H1 (cell line): Measurements from ENCODE around the gene COPS7A. TPM values are rescaled to one million over a fixed set of nuclear protein-coding genes. Genes with fewer than 3 reads are reported as not detected.
A peak's percentile ranks its signal among the peaks of the same experiment; 100 is the strongest.

Experiments
- CTCF ChIA-PET: fragments of 300-600 bp; sonication (Branson Sonifier 250); formaldehyde crosslinking; loops from one replicate; lab custom pipeline; 2021; ENCODE audit not compliant: partially characterized antibody; lab: Charles Lee
- POLR2A ChIA-PET: fragments of 300-600 bp; sonication (Branson Sonifier 250); formaldehyde crosslinking; loops from one replicate; lab custom pipeline; 2021; ENCODE audit warnings: inconsistent platforms; ENCODE audit not compliant: partially characterized antibody; lab: Charles Lee
- DNase-seq, 2 experiments: peaks; one replicate each; pipeline versions ENCODE4 v3.0.0 to v3.0.0-alpha.2; 2010 to 2022; ENCODE audit warnings: low spot score in 2 of 2, low read depth in 1 of 2, mixed read lengths in 1 of 2
- FAIRE-seq: peaks from 2 replicates; lab custom pipeline; 2011; peaks lifted over from hg19 to GRCh38; lab: Jason Lieb, UNC
- H2AFZ ChIP-seq: 2 replicates; pipeline ENCODE4 v1.8.1; 2012; ENCODE audit warnings: low read length, inconsistent platforms
- H2AK5ac ChIP-seq: 2 replicates; pipeline ENCODE4 v1.6.1; 2013; ENCODE audit warnings: low read depth, low read length
- H2BK120ac ChIP-seq: replicated peaks from 2 replicates; pipeline ENCODE3; 2013; ENCODE audit warnings: low read depth, low read length, inconsistent platforms
- H2BK12ac ChIP-seq: 2 replicates; pipeline ENCODE4 v1.6.1; 2013; ENCODE audit warnings: low read depth, low read length
- H2BK15ac ChIP-seq: 2 replicates; pipeline ENCODE4 v1.6.1; 2013; ENCODE audit warnings: low read length
- H2BK20ac ChIP-seq: 2 replicates; pipeline ENCODE4 v1.6.1; 2013; ENCODE audit warnings: low read length
- H2BK5ac ChIP-seq: 2 replicates; pipeline ENCODE4 v1.6.1; 2013; ENCODE audit warnings: low read depth, low read length
- H3K14ac ChIP-seq: 2 replicates; pipeline ENCODE4 v1.6.1; 2013; ENCODE audit warnings: inconsistent platforms; ENCODE audit not compliant: insufficient read length
- H3K18ac ChIP-seq: 2 replicates; pipeline ENCODE4 v1.6.1; 2013; ENCODE audit warnings: low read length; ENCODE audit errors: extremely low read depth
- H3K23ac ChIP-seq: 2 replicates; pipeline ENCODE4 v1.6.1; 2013; ENCODE audit warnings: inconsistent platforms; ENCODE audit not compliant: insufficient read length
- H3K23me2 ChIP-seq: 2 replicates; pipeline ENCODE4 v1.6.1; 2013; ENCODE audit warnings: low read depth, low read length
- H3K27ac ChIP-seq: 2 replicates; pipeline ENCODE4 v1.6.1; 2011; ENCODE audit warnings: low read depth, low read length, inconsistent platforms
- H3K27me3 ChIP-seq, 4 experiments: replicated peaks in 1 of 4; 1 replicate in 1 of 4; 2 replicates in 3 of 4; pipeline versions ENCODE4 v1.6.1 to v1.8.1; 2011 to 2013; ENCODE audit warnings: low read length in 3 of 4, mild to moderate bottlenecking in 3 of 4, inconsistent platforms in 2 of 4, mixed read lengths in 2 of 4, moderate library complexity in 1 of 4; ENCODE audit not compliant: control insufficient read depth in 3 of 4, insufficient read depth in 3 of 4; ENCODE audit errors: extremely low read depth in 1 of 4
- H3K36me3 ChIP-seq, 4 experiments: 2 replicates each; pipeline versions ENCODE4 v1.6.1 to v1.8.1; 2011 to 2013; ENCODE audit warnings: mild to moderate bottlenecking in 4 of 4, low read length in 3 of 4, moderate library complexity in 2 of 4, control low read depth in 1 of 4, inconsistent platforms in 1 of 4; ENCODE audit not compliant: insufficient read depth in 4 of 4, control insufficient read depth in 2 of 4
- H3K4ac ChIP-seq: replicated peaks from 2 replicates; pipeline ENCODE3; 2013; ENCODE audit warnings: low read length, low read depth, mixed read lengths, inconsistent platforms; ENCODE audit not compliant: insufficient read length
- H3K4me1 ChIP-seq, 4 experiments: replicated peaks in 1 of 4; 1 replicate in 1 of 4; 2 replicates in 3 of 4; pipeline versions ENCODE4 v1.6.1 to v1.8.1; 2011 to 2013; ENCODE audit warnings: low read length in 3 of 4, inconsistent platforms in 2 of 4, mixed read lengths in 1 of 4; ENCODE audit not compliant: insufficient read depth in 4 of 4, control insufficient read depth in 3 of 4
- H3K4me2 ChIP-seq, 2 experiments: 2 replicates each; pipeline versions ENCODE4 v1.6.1 to v1.8.1; 2011 to 2013; ENCODE audit warnings: low read depth in 2 of 2, low read length in 2 of 2, control low read depth in 1 of 2, inconsistent platforms in 1 of 2, mild to moderate bottlenecking in 1 of 2; ENCODE audit not compliant: insufficient read depth in 1 of 2
- H3K4me3 ChIP-seq, 4 experiments: fragments of 200-600, 300-600 bp in 1 of 4; sonication (generic), shearing (Covaris generic), sonication (Bioruptor Twin) in 1 of 4; 2 replicates each; pipeline versions ENCODE4 v1.5.1 to v1.8.1; 2011 to 2016; ENCODE audit warnings: low read length in 4 of 4, low read depth in 3 of 4, control low read depth in 2 of 4, inconsistent platforms in 2 of 4, mild to moderate bottlenecking in 2 of 4, mixed read lengths in 1 of 4, moderate library complexity in 1 of 4; ENCODE audit not compliant: insufficient read depth in 2 of 4; ENCODE audit errors: extremely low read depth in 1 of 4
- H3K56ac ChIP-seq: replicated peaks from 2 replicates; pipeline ENCODE3; 2013; ENCODE audit warnings: low read depth, mild to moderate bottlenecking, mixed read lengths, low read length, inconsistent platforms; ENCODE audit not compliant: insufficient read length
- H3K79me1 ChIP-seq: 2 replicates; pipeline ENCODE4 v1.6.1; 2013; ENCODE audit warnings: low read depth, low read length, control low read depth
- H3K79me2 ChIP-seq, 2 experiments: 2 replicates each; pipeline versions ENCODE4 v1.6.1 to v1.8.1; 2012 to 2013; ENCODE audit warnings: low read length in 2 of 2, mild to moderate bottlenecking in 2 of 2, inconsistent platforms in 1 of 2; ENCODE audit not compliant: insufficient read depth in 2 of 2, control insufficient read depth in 1 of 2
- H3K9ac ChIP-seq, 4 experiments: replicated peaks in 1 of 4; 1 replicate in 1 of 4; 2 replicates in 3 of 4; pipeline versions ENCODE4 v1.6.1 to v1.8.1; 2011 to 2013; ENCODE audit warnings: low read depth in 3 of 4, low read length in 3 of 4, control low read depth in 2 of 4, mild to moderate bottlenecking in 2 of 4, moderate library complexity in 2 of 4, inconsistent platforms in 1 of 4; ENCODE audit errors: extremely low read depth in 1 of 4
- H3K9me3 ChIP-seq, 2 experiments: 2 replicates each; pipeline versions ENCODE4 v1.6.1 to v1.8.1; 2012 to 2013; ENCODE audit warnings: mild to moderate bottlenecking in 2 of 2, moderate library complexity in 2 of 2, control low read depth in 1 of 2, inconsistent platforms in 1 of 2, low read depth in 1 of 2, low read length in 1 of 2, mixed read lengths in 1 of 2; ENCODE audit not compliant: insufficient read depth in 2 of 2
- H4K20me1 ChIP-seq, 2 experiments: replicated peaks in 1 of 2; 2 replicates each; pipeline versions ENCODE3 to v1.8.1; 2011 to 2013; ENCODE audit warnings: inconsistent platforms in 2 of 2, low read length in 2 of 2, mild to moderate bottlenecking in 1 of 2; ENCODE audit not compliant: insufficient read depth in 2 of 2, control insufficient read depth in 1 of 2
- H4K5ac ChIP-seq: 2 replicates; pipeline ENCODE4 v1.6.1; 2013; ENCODE audit warnings: low read length, low read depth, mixed read lengths, inconsistent platforms; ENCODE audit not compliant: insufficient read length
- H4K8ac ChIP-seq: 2 replicates; pipeline ENCODE4 v1.8.0; 2013; ENCODE audit warnings: mild to moderate bottlenecking, moderate library complexity, low read length, inconsistent platforms; ENCODE audit not compliant: insufficient read depth; ENCODE audit errors: extremely low read depth
- H4K91ac ChIP-seq: replicated peaks from 2 replicates; pipeline ENCODE3; 2013; ENCODE audit warnings: low read length, mixed read lengths, inconsistent platforms; ENCODE audit not compliant: insufficient read length
- BCL11A ChIP-seq, 2 experiments: IDR thresholded peaks; one replicate each; pipeline ENCODE4 v1.6.1; 2011; ENCODE audit warnings: low read depth in 2 of 2, low read length in 2 of 2, mild to moderate bottlenecking in 2 of 2
- CTCF ChIP-seq, 3 experiments: IDR thresholded peaks; 1 replicate in 2 of 3; 2 replicates in 1 of 3; pipeline versions ENCODE4 v1.5.1 to v1.6.1; 2011; ENCODE audit warnings: low read length in 3 of 3, mild to moderate bottlenecking in 3 of 3, inconsistent platforms in 2 of 3, low read depth in 1 of 3, moderate library complexity in 1 of 3; ENCODE audit not compliant: insufficient read depth in 1 of 3; ENCODE audit errors: control extremely low read depth in 1 of 3
- RAD21 ChIP-seq, 2 experiments: IDR thresholded peaks in 1 of 2; conservative IDR thresholded peaks in 1 of 2; 2 replicates each; pipeline ENCODE4 v1.6.1; 2011; ENCODE audit warnings: low read depth in 2 of 2, low read length in 2 of 2, improper control_type of control experiment in 1 of 2, inconsistent platforms in 1 of 2, mild to moderate bottlenecking in 1 of 2, moderate library complexity in 1 of 2
- TEAD4 ChIP-seq: IDR thresholded peaks from 2 replicates; pipeline ENCODE4 v1.6.1; 2012; ENCODE audit warnings: low read depth, low read length, inconsistent platforms, mixed read lengths
- YY1 ChIP-seq: IDR thresholded peaks from 2 replicates; pipeline ENCODE4 v1.6.1; 2011; ENCODE audit warnings: low read depth, mild to moderate bottlenecking, low read length
- WGBS, 2 experiments: shearing (Covaris generic) in 1 of 2; methylation state at CpG; one replicate each; pipeline versions ENCODE4 v1.1.6 to v1.1.7; 2013 to 2015; ENCODE audit warnings: low lambda C conversion rate in 2 of 2, mixed read lengths in 2 of 2, inconsistent platforms in 1 of 2, low coverage in 1 of 2, missing lambda C conversion rate in 1 of 2; ENCODE audit not compliant: insufficient replicate concordance in 2 of 2, insufficient coverage in 1 of 2, insufficient read length in 1 of 2; ENCODE audit errors: extremely low coverage in 1 of 2, missing lambda C conversion rate in 1 of 2; 5-methylcytosine and 5-hydroxymethylcytosine counted together
- polyA plus RNA-seq, 7 experiments: library from polyadenylated mRNA; depleted of rRNA in 3 of 7; stranded (reverse) in 5 of 7; unstranded in 2 of 7; fragments of >200 nt in 5 of 7; fragments of 200-250 nt in 2 of 7; gene quantifications; 1 replicate in 5 of 7; 2 replicates in 1 of 7; 4 replicates in 1 of 7; pipeline versions ENCODE4 v1.2.1 to v1.2.3, GENCODE V29; 2011 to 2013; ENCODE audit warnings: missing spikeins in 2 of 7, mixed read lengths in 2 of 7
- total RNA-seq: library from RNA; stranded (reverse); fragmentation: NEBNext Ultra II Directional; extraction: Animal tissue kit (Norgen Biotek cat#: 25700); gene quantifications from 2 replicates; pipeline ENCODE4 v1.2.1, GENCODE V29; 2021

COPS7A gene
- total and polyA plus RNA-seq, 2 of the 8 experiments (the other 6 are each of a cell fraction or from before 2014, with no cell fraction given), result 44.5 to 95.9 TPM

- FAIRE-seq (no peak), DNase-seq (peak in 1 of 2 experiments; percentile 60)
- Histone ChIP-seq H4K8ac (no peak overlapping the region), H4K20me1 (no peaks in the 10 kb centered on the region), H3K4me1 (peaks cover 0 to 7% (median 4%) of the 10 kb centered on the region in 4 experiments; a peak in 3 of 7 replicates), H3K9me3 (no peaks in the 10 kb centered on the region), H4K91ac (no peak overlapping the region), H2BK20ac (no peak overlapping the region), H3K4me2 (no peak overlapping the region), H3K79me1 (no peaks in the 10 kb centered on the region; the same call in 1 of the 2 replicates), H3K56ac (no peak overlapping the region), H3K9ac (no peak overlapping the region), H3K23ac (no peak overlapping the region), H2BK12ac (no peak overlapping the region), H2AK5ac (no peak overlapping the region), H2BK120ac (no peak overlapping the region), H3K18ac (no peak overlapping the region), H2BK5ac (no peak overlapping the region), H3K23me2 (peaks cover 16% of the 10 kb centered on the region), H3K27ac (no peak overlapping the region), H3K36me3 (peaks cover 0 to 3% (median 1%) of the 10 kb centered on the region in 4 experiments; a peak in 1 of 8 replicates), H3K27me3 (peaks cover 0 to 16% (median 14%) of the 10 kb centered on the region in 4 experiments; a peak in 6 of 7 replicates), H2BK15ac (no peak overlapping the region), H3K14ac (no peak overlapping the region), H3K4me3 (peak overlapping the region in 1 of 4 experiments; percentile 7; a peak in 2 of 8 replicates), H2AFZ (no peak overlapping the region), H4K5ac (no peak overlapping the region), H3K4ac (no peak overlapping the region), H3K79me2 (no peaks in the 10 kb centered on the region)
- POLR2A ChIA-PET, result interaction anchor here (0.6 to 3.1 kb wide), 8 partner anchors 9 to 164 kb away, joined by 3 to 32 read pairs (median 4); partner anchors contain the start of genes CDCA3, COPS7A, GAPDH and USP5
- CTCF ChIA-PET, result interaction anchor here (0.6 to 4.5 kb wide), 28 partner anchors 8 to 190 kb away, joined by 3 to 39 read pairs (median 4); partner anchors contain the start of genes ACRBP, COPS7A and ZNF384
- WGBS, 2 experiments, result 87% methylated on average over 13 of the region's 17 CpGs; no CpG with 5 or more reads in 1 of the 2 experiments
- TF ChIP-seq TEAD4, result peak; percentile 55; the same call in 1 of the 2 replicates
- no peak for TF ChIP-seq BCL11A (IDR thresholded peaks at IDR 0.05; ENCODE audit: low read depth in 2 of 2, low read length in 2 of 2)
- TF ChIP-seq CTCF (IDR thresholded peaks at IDR 0.05; ENCODE audit: control extremely low read depth in 1 of 3, insufficient read depth in 1 of 3, low read depth in 1 of 3, low read length in 3 of 3), result peak; percentile 65 to 85 (median 77)
- peak; percentile 80 to 87 for TF ChIP-seq RAD21 (IDR thresholded peaks at IDR 0.05 in 1 of 2, conservative IDR thresholded peaks at IDR 0.05 in 1 of 2; ENCODE audit: low read depth in 2 of 2, low read length in 2 of 2)
- peak; percentile 82 for TF ChIP-seq YY1
These were observed 26.1 kb upstream of the COPS7A start for GRCh38 chr12:6697584-6698351.
